Bronchial epithelial cell (primary cell): ENCODE results near the gene SPNS2. TPM values are rescaled to one million over a fixed set of nuclear protein-coding genes. Genes with fewer than 3 reads are reported as not detected.

Experiments
- DNase-seq: peaks from one replicate; pipeline ENCODE4 v3.0.0-alpha.2; 2010; ENCODE audit warnings: low read depth
- FAIRE-seq: peaks from 2 replicates; lab custom pipeline; 2011; peaks lifted over from hg19 to GRCh38; lab: Jason Lieb, UNC
- H3K27me3 ChIP-seq: 2 replicates; pipeline ENCODE4 v1.5.1; 2011; ENCODE audit warnings: low read length; ENCODE audit not compliant: control insufficient read depth, insufficient read depth
- H3K36me3 ChIP-seq: 2 replicates; pipeline ENCODE4 v1.5.1; 2011; ENCODE audit warnings: low read length; ENCODE audit not compliant: control insufficient read depth, insufficient read depth
- H3K4me3 ChIP-seq: 2 replicates; pipeline ENCODE4 v1.5.1; 2011; ENCODE audit warnings: mild to moderate bottlenecking, low read depth, low read length, control low read depth
- CTCF ChIP-seq: IDR thresholded peaks from 2 replicates; pipeline ENCODE4 v1.5.1; 2011; ENCODE audit warnings: mild to moderate bottlenecking, moderate library complexity, low read length, control low read depth, inconsistent platforms; ENCODE audit not compliant: insufficient read depth, severe bottlenecking
- total RNA-seq: library from RNA; depleted of rRNA; stranded (reverse); fragments of >200 nt; gene quantifications from 2 replicates; pipeline ENCODE4 v1.2.1, GENCODE V29; 2014

SPNS2 gene
- total RNA-seq, 1 donor from 2014 or later = 3.9 TPM

GRCh38 chr17:4538236-4539002, 39.7 kb downstream of the SPNS2 start:
- Histone ChIP-seq H3K27me3 (no peaks in the 10 kb centered on the region), H3K36me3 (peaks cover 31% of the 10 kb centered on the region), H3K4me3 (no peak overlapping the region)
- FAIRE-seq (no peak), DNase-seq (no peak)
- TF ChIP-seq CTCF = no peak

GRCh38 chr17:4539025-4539424, 40.3 kb downstream of the SPNS2 start:
- H3K36me3 ChIP-seq = peaks cover 34% of the 10 kb centered on the region
- no peaks in the 10 kb centered on the region for H3K27me3 ChIP-seq
- no peak overlapping the region for H3K4me3 ChIP-seq
- DNase-seq (no peak), FAIRE-seq (no peak)
- no peak for TF ChIP-seq CTCF

GRCh38 chr17:4539576-4540223, 41.0 kb downstream of the SPNS2 start:
- DNase-seq (no peak), FAIRE-seq (no peak)
- Histone ChIP-seq H3K4me3 (no peak overlapping the region), H3K27me3 (no peaks in the 10 kb centered on the region), H3K36me3 (peaks cover 37% of the 10 kb centered on the region)
- TF ChIP-seq CTCF = no peak

GRCh38 chr17:4540224-4540651, 41.6 kb downstream of the SPNS2 start:
- FAIRE-seq (no peak), DNase-seq (no peak)
- no peaks in the 10 kb centered on the region for H3K27me3 ChIP-seq
- peak; percentile 28 for TF ChIP-seq CTCF
- no peak overlapping the region for H3K4me3 ChIP-seq
- H3K36me3 ChIP-seq = peaks cover 38% of the 10 kb centered on the region

GRCh38 chr17:4540687-4541327, 42.1 kb downstream of the SPNS2 start:
- no peaks in the 10 kb centered on the region for H3K27me3 ChIP-seq
- H3K4me3 ChIP-seq = no peak overlapping the region
- FAIRE-seq (no peak), DNase-seq (no peak)
- H3K36me3 ChIP-seq = peaks cover 38% of the 10 kb centered on the region
- TF ChIP-seq CTCF = no peak
